HG02588 (cell line): ENCODE data around the gene KIF5B.
"Not testable (repeated sequence)": the region's sequence is repeated elsewhere in the genome, so short reads cannot be mapped to it uniquely, and the experiment has no call there.

Experiments
- ATAC-seq: cut with Tn5 transposase; IDR thresholded peaks from one replicate; pipeline ENCODE4 v1.9.1; 2021; ENCODE audit warnings: mild to moderate bottlenecking, moderate library complexity; ENCODE audit not compliant: unreplicated experiment

Gene KIF5B

DNA sequence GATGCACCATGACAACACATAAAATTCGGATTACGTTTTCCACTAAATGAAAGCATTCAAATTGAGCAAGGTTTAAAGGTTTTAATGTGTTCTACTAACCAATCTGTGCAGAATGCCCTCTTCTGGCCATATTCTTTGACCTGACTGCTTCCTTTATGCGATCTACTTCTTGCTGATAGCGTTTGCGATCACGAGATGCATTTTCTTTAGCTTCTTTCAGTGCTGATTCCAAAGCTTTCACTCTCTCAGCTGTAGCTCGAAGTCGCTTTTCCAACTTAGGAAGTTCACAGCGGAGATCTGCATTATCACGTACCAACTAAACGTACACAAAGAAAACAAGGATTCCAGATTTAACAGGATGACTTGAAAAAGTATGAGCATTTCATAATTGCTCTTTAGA, 39.2 kb downstream of the KIF5B start:
- no peak for ATAC-seq

DNA sequence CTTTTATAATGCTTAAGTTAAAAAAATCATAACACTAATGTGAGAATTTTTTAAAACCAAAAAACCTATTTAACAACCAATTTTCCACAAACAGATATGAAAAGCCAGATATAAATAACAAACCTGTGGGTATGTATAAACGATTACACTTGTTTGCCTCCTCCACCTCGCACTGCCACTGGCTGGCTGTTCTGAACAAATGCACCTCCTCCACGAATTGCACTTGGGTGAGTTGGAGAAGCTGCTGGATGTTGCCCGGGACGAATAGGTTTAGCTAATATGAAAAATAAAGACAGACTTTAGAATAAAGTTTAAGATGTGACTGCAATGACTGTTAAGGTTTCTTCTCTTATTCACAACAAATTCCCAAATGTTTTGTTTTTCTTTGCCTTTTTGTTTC, 40.8 kb downstream of the KIF5B start:
- no peak for ATAC-seq

DNA sequence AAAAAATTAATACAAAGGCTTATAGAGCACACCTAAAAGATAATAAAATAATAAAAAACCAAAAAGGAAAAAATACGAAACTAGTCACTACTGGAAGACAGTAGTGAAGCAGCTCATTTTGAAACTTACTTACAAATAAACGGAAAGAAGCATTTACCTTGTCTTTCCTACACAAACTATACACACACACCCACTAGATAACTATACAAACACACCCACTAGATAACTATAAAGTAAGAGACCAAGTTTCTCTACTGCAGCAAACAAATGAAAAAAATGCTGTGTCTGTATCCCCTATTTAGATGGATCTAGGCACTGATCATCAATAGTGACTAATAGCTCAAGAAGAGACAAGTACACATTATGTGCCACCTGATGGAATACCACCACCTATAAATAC, 49.2 kb downstream of the KIF5B start:
- no peak for ATAC-seq

DNA sequence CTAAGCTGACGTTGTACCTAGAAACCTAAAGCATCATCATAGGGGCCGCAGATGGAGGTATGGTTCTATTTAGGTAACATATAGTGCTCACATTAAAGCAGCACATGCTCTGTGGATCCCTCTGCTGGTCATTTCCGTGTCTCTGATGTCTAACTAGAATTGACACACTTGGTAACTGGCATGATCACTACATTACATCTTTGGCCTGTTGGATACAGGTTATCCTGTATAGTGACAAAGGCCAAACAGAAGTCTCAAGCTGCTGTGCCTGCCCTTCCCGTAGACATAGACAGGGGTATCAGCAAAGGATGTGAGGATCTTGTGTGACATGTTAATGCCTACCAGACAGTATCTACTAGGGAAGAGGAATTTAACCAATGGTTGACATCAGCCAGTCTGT, 51.2 kb downstream of the KIF5B start:
- ATAC-seq = no peak

DNA sequence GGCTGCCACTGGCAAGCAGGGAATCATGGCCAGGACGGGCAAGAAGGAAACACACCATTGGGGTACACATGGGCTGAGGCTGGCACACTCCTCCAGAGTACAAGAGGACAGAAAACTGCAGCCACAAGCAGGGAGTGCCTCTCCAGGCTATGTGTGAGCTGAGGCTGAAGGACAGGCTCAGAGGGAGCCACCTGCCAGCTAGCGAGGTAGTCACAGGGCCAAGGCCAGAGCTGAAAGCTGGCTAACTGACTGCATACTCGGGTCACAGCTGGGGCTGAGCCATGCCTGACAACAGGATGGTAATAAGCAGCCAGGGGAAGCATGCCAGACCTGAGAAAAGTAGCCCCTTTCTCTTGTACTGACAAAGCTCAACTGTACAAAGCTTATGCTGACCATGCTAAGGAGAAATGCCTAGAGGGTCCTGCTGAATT, 52.0 kb downstream of the KIF5B start:
- ATAC-seq = no peak

DNA sequence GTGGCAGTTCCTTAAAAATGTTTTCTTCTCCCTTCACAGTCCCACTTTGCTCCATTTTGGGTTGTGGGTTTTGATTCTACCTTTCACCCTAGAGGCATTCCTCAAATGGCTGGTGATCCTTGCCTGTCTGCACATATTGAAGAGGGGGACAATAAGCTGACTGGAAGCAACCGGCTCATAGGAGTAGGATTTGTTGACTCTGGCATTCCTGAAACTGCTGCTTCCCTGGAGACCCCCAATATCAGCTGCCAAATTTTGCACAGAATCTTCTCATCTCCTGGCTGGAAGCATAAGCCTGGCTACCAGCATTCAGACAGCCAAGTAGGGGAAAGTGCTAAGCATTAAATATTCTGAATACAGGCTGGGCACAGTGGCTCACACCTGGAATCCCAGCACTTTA, 53.7 kb downstream of the KIF5B start:
- no peak for ATAC-seq

DNA sequence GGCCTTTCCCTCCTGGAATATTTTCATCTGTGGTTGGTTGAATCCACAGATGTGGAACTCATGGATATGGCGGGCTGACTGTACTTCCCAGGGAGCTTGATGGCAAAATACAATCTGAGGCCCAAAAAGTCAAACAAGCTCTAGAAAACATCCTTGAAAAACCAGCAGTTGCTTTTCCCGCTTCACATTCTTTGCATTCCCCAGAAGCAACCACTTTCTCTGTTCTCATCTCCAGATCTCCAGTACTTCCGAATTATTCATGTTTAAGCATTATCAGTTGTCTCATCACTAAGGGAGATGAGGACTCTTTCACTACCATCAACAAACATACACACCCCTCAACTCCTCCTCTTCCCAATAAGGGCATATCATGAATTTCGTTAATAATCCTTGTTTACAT, 55.3 kb downstream of the KIF5B start:
- ATAC-seq = no peak

DNA sequence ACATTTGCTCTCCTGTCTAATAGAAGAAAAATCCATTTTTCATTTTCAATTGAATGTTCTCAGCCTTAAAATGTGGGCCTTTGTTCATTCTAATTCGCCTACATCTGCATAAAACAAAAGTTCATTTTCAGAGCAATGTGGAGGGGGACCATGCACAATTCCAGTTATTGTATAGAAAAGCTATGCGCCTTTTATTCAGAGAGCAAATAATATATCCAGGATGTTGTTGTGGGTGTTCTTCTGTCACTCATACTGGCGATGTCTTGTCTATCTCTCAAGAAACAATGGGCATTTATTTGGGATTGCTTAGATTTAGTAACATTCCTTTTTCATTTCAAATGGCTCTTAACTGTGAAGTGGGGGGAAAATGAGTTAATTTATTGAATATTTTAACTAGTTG, 56.4 kb downstream of the KIF5B start:
- ATAC-seq = no peak

DNA sequence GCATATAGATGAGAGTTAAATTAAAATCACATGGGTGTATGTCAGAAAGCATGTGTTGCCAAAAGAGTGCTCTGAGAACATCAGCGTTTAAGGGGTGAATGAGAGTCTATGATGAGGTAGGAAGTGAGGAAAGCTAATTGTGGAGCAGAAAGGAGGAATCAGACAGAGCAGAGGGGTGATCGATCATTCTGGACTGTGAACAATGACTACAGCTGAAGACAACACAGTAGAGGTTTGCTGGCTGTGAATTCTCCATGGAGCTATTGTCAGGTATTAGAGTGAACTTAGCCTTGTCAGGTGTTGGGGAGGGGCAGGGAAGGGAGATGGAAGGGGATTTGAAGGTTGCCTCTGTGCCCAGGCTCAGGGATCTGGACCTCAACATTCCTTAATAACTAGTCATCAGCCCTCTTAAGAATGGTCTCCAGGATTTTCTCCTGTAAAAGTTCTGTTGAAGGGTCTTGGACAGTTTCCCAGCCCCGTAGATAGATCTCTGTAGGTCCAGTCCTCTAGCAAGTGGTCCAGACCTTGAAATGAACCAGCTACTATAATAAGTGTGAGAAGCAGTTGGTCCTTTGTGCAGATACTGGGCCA, 57.1 kb downstream of the KIF5B start:
- ATAC-seq = no peak

DNA sequence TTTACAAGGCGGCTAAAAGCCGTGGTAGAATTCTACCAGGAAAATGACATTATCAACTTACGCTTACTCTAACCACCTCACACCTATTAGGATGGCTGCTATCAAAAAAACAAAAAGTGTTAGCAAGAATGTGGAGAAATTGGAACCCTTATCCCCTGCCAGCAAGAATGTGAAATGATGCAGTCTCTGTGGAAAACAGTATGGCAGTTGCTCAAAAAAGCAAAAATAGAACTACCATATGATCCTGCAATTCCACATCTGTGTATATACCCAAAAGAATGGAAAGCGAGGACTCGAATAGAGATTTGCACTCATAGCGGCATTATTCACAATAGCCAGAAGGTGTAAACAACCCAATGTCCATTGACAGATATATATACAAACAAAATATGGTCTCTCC, 61.3 kb downstream of the KIF5B start:
- ATAC-seq = no peak

DNA sequence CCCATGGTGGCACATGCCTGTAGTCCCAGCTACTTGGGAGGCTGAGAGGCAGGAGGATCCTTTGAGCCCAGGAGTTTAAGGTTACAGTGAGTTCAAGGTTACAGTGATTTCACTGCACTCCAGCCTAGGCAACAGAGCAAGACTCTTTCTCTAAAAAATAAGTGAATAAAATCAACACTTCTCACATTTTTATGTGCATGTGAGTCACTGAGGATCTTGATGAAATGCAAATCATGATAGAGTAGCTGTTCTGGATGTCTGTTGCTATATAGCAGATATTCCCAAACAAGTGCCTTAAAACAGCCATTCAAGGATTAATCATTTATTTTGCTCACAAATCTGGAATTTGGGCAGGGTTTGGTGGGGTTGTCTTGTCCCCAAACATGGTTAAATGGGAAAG, 65.3 kb downstream of the KIF5B start:
- ATAC-seq = no peak

DNA sequence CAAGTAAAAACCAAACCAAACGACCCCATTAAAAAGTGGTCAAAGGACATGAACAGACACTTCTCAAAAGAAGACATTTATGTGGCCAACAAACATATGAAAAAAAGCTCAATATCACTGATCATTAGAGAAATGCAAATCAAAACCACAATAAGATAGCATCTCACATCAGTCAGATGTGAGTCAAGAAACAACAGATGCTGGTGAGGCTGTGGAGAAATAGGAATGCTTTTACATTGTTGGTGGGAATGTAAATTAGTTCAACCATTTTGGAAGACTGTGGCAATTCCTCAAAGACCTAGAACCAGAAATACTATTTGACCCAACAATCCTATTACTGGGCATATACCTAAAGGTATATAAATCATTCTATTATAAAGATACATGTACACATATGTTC, 68.4 kb downstream of the KIF5B start:
- ATAC-seq = not testable (repeated sequence)

DNA sequence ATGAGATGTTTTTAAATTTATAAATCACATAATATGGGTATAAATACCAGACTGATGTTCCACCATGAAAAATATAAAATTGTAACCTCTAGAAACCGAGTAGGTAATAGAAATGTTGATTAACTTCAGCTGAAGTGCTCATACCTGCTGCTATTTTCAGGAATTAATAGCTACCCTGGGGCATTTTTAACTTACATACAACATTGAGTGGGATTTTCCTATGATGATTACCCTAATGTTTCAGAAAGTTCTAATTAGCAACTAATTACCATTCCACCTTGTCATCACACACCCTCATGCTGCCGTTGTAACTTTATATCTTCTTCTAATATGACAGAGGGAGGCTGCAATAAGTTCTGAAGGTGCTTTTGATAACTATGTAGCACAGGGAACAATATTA, 74.1 kb downstream of the KIF5B start:
- ATAC-seq = no peak

DNA sequence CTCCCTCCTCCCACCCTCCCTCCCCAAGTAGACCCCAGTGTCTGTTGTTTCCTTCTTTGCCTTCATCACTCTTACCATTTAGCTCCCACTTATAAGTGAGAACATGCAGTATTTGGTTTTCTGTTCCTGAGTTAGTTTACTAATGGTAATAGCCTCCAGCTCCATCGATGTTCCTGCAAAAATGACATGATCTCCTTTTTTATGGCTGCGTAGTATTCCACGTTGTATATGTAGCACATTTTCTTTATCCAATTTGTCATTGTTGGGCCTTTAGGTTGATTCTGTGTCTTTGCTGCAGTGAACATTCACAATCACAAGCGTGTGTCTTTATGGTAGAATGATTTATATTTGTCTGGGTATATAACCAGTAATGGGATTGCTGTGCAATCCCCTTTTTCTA, 75.8 kb downstream of the KIF5B start:
- no peak for ATAC-seq

DNA sequence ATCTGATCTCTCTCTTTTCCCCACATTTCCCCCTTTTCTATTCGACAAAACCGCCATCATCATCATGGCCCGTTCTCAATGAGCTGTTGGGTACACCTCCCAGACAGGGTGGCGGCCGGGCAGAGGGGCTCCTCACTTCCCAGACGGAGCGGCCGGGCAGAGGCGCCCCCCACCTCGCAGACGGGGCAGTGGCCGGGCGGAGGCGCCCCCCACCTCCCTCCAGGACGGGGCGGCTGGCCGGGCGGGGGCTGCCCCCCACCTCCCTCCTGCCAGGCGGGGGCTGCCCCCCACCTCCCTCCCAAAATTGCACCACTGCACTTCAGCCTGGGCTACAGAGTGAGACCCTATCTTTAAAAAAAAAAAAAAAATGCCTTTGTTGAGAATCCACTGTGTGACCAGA, 77.2 kb downstream of the KIF5B start:
- not testable (repeated sequence) for ATAC-seq

DNA sequence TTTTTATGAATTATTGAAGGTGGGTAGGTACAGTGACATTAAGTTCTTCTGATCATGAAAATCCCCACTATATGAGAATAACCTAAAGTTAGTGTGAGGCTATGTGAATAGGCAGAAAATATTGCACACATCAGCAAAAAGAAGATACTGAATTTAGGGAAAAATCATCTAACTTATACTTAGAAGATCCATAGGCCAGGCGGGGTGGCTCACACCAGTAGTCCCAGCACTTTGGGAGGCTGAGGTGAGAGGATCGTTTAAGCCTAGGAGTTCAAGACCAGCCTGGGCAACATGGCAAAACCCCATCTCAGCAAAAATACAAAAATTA, 78.1 kb downstream of the KIF5B start:
- no peak for ATAC-seq

DNA sequence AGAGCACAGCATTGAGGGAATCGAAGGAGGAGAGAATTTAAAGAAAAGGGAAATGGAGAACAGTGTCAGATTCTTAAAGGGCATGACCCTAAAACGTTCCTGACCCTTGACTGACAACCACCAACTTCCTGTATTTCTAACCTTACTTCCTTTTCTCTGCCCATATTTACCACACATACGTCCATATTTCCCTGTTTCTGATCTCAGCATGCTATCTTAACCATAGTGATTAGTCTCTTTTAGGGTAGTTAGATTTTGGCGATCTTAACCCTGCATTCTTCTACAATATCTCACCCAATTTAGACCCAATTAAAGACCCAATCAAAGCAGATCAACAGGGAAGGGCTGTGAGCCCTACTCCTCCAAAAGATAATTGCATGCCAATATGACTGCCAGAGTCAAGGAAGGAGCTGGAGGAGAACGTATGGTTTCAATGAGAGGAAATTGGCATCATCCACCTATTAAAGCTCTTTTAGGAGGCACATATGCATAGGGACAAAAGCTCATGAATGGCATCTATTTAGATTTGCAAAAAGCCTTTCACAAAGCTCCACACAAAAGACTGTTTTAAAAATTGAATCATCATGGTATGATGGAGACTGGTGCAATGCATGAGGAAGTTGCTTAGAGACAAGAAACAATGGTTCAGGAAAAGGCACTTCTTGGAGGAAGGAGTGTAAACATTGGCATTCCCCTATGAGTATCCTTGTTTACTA, 78.6 kb downstream of the KIF5B start:
- ATAC-seq = no peak

DNA sequence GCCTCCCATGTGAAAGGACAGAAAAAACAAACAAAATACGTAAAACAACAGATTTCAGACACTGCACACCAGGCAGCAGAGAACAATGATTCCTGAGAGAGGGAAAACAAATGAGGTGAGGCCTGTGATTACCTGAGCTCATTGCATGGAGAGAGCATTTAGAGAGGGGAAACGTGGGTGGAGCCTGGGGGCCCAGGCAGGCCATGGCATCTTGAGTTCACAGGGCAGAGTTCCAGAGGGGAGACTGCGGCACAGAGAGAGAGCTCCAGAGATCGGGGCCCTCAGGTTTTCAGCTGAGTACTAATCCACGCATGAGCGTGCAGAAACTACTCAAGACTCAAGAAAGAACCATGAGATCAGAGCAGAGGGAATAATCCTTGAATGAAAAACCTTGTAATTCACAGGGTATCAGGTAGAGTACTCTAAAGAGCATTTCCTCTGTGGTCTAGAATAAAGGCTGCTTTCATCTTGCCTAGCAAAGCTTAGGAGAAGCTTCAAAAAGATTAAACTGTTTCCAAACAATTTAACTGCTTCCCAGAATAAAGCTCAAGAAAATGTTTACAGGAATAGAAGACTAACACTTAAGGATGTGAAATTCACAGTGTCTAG, 81.0 kb downstream of the KIF5B start:
- ATAC-seq = no peak

DNA sequence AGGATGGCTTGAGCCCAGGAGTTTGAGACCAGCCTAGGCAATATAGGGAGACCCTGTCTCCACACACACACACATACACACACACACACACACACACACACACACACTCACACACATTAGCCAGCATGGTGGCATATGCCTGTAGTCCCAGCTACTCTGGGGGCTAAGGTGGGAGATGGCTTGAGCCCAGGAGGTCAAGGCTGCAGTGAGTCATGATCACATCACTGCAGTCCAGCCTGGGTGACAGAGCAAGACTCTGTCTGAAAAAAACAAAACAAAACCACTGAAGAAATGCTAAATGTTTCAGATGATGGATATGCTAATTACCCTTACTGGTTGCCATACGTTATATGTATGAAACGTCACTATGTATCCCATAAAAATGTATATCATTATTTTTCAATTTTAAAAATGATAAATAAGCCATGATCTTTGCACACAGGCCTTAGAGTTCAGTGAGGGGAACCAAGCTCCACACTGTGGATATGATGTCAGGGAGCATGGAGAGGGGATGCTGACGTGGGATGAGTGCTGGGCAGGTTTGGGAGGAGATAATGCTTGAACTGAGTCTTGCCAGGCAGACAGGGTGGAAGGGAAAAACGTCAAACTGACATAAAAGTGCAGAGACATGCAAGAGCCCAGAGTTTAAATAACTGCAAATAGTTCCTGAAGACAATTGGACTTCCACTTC, 81.6 kb downstream of the KIF5B start:
- ATAC-seq = no peak

DNA sequence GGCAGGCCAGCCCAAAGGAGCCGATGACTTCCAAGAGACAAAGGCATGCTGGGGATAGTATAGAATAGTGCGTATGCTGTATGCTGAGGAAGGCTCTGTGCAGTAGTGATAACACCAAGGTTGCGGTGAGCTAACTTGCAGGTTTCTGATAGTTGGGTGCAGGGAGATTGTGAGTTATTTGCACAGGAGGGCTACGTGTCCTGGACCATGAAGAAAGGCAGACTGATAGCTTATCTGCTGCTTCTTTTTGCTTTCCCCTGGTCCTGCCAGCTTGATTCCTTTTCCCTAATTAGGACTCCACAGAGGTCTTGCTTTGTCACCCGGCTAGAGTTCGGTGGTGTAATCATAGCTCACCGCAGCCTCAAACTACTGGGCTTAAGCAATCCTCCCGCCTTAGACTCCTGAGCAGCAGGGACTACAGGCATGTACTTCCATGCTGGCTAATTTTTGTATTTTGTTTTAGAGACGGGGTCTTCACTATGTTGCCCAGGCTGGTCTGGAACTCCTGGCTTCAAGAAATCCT, 83.6 kb downstream of the KIF5B start:
- ATAC-seq = no peak

DNA sequence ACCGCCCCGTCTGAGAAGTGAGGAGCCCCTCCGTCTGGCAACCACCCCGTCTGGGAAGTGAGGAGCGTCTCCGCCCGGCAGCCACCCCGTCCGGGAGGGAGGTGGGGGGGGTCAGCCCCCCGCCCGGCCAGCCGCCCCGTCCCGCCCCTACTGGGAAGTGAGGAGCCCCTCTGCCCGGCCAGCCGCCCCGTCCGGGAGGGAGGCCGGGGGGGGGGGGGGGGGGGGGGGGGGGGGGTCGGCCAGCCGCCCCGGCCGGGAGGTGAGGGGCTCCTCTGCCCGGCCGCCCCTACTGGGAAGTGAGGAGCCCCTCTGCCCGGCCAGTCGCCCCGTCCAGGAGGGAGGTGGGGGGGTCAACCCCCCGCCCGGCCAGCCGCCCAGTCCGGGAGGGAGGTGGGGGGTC, 86.4 kb downstream of the KIF5B start:
- not testable (repeated sequence) for ATAC-seq

DNA sequence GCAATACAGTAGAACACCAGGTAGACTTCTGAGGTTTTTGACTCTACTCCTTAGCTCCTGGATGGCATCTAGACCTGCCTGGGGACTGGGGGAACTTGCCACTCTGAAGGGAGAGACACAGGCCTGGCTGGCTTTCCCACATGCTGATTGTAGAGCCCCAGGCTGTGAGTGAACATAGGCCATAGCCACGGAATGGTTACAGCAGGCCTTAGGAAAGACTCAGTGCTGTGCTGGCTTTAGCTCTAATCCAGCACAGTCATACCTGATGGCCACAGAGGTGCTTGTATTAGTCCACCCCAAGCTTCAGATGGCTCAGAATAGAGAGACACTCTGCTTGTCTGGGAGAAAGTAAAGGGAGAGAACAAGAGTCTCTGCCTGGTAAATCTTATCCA, 92.6 kb downstream of the KIF5B start:
- no peak for ATAC-seq
